A549 (cell line): Measurements from ENCODE around the gene FAM120B.

ENCODE experiments used
- MAFK ChIP-seq: fragments of 450-650 bp; IDR thresholded peaks from 2 replicates; pipeline ENCODE4 v1.6.1; 2014; ENCODE audit not compliant: partially characterized antibody
- NPAS2 ChIP-seq: fragments of 250-450 bp; sonication (Bioruptor Pico); IDR thresholded peaks from 2 replicates; pipeline ENCODE4 v1.8.0; 2022; ENCODE audit warnings: mild to moderate bottlenecking, moderate library complexity, borderline replicate concordance
- PBX3 ChIP-seq: IDR thresholded peaks from 2 replicates; pipeline ENCODE4 v1.6.1; 2012
- POLR2A ChIP-seq: IDR thresholded peaks from 2 replicates; pipeline ENCODE4 v1.6.1; 2012; ENCODE audit warnings: mild to moderate bottlenecking, low read length
- RAD21 ChIP-seq, 2 experiments: fragments of >200 bp in 1 of 2; sonication (Bioruptor Twin) in 1 of 2; formaldehyde crosslinking in 1 of 2; IDR thresholded peaks in 1 of 2; conservative IDR thresholded peaks in 1 of 2; 2 replicates in 1 of 2; 3 replicates in 1 of 2; pipeline ENCODE4 v1.6.1; 2012 to 2018; ENCODE audit warnings: inconsistent platforms in 1 of 2
- TF ChIP-seq, protein P1 (sequence below): fragments of 200-600 bp; sonication (generic); IDR thresholded peaks from 2 replicates; pipeline ENCODE4 v1.6.1; 2016; ENCODE audit warnings: antibody characterized with exemption, mild to moderate bottlenecking, moderate library complexity
- TF ChIP-seq, protein P2 (sequence below): fragments of >200 bp; sonication (Bioruptor Twin); formaldehyde crosslinking; IDR thresholded peaks from 3 replicates; pipeline ENCODE4 v1.5.1; 2016

DNA sequence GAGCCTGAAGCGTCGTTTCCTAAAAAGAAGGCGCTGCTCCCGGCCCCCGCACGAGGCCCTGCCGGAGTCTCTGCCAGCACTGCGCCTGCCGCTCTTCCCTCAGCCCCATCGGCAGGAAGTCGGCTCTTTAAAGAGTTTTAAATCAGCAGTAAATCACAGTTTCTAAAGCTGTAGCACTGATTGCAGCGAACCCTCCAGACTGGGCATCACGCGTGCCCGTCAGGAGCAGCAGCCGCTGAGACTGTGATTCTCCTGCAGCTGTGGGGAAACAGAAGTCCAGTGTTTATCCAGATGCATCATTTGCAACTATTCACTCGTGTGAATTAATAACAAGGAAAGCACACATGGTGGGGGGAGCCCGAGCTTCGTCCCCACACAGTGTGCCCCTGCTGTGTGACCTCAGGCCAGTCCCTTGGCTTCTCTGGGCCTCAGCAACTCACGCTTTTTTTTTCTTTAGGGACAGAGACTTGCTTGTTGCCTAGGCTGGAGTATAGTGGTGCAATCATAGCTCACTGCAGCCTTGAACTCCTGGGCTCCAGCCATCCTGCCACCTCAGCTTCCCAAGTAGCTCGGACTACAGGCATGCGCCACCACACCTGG lies 44.0 kb upstream of the FAM120B start:
- TF ChIP-seq, protein P1, sequence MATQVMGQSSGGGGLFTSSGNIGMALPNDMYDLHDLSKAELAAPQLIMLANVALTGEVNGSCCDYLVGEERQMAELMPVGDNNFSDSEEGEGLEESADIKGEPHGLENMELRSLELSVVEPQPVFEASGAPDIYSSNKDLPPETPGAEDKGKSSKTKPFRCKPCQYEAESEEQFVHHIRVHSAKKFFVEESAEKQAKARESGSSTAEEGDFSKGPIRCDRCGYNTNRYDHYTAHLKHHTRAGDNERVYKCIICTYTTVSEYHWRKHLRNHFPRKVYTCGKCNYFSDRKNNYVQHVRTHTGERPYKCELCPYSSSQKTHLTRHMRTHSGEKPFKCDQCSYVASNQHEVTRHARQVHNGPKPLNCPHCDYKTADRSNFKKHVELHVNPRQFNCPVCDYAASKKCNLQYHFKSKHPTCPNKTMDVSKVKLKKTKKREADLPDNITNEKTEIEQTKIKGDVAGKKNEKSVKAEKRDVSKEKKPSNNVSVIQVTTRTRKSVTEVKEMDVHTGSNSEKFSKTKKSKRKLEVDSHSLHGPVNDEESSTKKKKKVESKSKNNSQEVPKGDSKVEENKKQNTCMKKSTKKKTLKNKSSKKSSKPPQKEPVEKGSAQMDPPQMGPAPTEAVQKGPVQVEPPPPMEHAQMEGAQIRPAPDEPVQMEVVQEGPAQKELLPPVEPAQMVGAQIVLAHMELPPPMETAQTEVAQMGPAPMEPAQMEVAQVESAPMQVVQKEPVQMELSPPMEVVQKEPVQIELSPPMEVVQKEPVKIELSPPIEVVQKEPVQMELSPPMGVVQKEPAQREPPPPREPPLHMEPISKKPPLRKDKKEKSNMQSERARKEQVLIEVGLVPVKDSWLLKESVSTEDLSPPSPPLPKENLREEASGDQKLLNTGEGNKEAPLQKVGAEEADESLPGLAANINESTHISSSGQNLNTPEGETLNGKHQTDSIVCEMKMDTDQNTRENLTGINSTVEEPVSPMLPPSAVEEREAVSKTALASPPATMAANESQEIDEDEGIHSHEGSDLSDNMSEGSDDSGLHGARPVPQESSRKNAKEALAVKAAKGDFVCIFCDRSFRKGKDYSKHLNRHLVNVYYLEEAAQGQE, result no peak
- no peak for TF ChIP-seq MAFK
- no peak for TF ChIP-seq POLR2A
- TF ChIP-seq RAD21 (conservative IDR thresholded peaks at IDR 0.05 in 1 of 2, IDR thresholded peaks at IDR 0.05 in 1 of 2), result no peak
- TF ChIP-seq, protein P2, sequence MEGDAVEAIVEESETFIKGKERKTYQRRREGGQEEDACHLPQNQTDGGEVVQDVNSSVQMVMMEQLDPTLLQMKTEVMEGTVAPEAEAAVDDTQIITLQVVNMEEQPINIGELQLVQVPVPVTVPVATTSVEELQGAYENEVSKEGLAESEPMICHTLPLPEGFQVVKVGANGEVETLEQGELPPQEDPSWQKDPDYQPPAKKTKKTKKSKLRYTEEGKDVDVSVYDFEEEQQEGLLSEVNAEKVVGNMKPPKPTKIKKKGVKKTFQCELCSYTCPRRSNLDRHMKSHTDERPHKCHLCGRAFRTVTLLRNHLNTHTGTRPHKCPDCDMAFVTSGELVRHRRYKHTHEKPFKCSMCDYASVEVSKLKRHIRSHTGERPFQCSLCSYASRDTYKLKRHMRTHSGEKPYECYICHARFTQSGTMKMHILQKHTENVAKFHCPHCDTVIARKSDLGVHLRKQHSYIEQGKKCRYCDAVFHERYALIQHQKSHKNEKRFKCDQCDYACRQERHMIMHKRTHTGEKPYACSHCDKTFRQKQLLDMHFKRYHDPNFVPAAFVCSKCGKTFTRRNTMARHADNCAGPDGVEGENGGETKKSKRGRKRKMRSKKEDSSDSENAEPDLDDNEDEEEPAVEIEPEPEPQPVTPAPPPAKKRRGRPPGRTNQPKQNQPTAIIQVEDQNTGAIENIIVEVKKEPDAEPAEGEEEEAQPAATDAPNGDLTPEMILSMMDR, result no peak
- no peak for TF ChIP-seq NPAS2
- TF ChIP-seq PBX3, result no peak
